DND-41 (cell line): ENCODE results near the gene ANKS1B.

Source experiments
- EZH2 ChIP-seq: IDR thresholded peaks from 3 replicates; pipeline ENCODE4 v1.6.1; 2012; ENCODE audit warnings: borderline replicate concordance, low read depth, mild to moderate bottlenecking, moderate library complexity, low read length, inconsistent platforms; ENCODE audit not compliant: severe bottlenecking
- TF ChIP-seq, protein P1 (sequence below): IDR thresholded peaks from 2 replicates; pipeline ENCODE4 v1.5.1; 2012; ENCODE audit warnings: borderline replicate concordance, low read length, moderate library complexity, mild to moderate bottlenecking; ENCODE audit not compliant: poor library complexity, severe bottlenecking; ENCODE audit errors: extremely low read depth

DNA sequence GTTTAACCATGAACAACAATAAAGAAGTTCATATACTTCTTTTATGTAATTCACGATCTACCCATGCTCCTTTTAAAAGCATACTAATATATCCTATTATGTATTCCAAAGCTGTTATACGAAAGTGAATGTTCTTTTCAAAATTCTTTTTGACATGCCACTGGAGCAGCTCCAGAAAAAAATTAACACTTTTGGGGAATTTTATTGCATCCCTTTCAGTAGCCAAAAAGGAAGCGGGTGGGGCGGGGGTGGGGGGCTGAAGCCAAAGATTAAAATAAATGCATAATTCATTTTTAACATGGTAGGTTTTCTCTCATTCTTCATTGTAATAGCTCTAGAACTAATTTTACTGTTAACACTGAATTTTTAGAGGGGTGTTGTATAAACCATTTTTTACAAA is 123.0 kb downstream of the ANKS1B start:
- TF ChIP-seq, protein P1, sequence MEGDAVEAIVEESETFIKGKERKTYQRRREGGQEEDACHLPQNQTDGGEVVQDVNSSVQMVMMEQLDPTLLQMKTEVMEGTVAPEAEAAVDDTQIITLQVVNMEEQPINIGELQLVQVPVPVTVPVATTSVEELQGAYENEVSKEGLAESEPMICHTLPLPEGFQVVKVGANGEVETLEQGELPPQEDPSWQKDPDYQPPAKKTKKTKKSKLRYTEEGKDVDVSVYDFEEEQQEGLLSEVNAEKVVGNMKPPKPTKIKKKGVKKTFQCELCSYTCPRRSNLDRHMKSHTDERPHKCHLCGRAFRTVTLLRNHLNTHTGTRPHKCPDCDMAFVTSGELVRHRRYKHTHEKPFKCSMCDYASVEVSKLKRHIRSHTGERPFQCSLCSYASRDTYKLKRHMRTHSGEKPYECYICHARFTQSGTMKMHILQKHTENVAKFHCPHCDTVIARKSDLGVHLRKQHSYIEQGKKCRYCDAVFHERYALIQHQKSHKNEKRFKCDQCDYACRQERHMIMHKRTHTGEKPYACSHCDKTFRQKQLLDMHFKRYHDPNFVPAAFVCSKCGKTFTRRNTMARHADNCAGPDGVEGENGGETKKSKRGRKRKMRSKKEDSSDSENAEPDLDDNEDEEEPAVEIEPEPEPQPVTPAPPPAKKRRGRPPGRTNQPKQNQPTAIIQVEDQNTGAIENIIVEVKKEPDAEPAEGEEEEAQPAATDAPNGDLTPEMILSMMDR: no peak
- TF ChIP-seq EZH2: no peak
